Measurements from ENCODE around the gene HNRNPLL.
"Not testable (repeated sequence)": the region's sequence is repeated elsewhere in the genome, so short reads cannot be mapped to it uniquely, and the experiment has no call there.

Gene HNRNPLL

DNA sequence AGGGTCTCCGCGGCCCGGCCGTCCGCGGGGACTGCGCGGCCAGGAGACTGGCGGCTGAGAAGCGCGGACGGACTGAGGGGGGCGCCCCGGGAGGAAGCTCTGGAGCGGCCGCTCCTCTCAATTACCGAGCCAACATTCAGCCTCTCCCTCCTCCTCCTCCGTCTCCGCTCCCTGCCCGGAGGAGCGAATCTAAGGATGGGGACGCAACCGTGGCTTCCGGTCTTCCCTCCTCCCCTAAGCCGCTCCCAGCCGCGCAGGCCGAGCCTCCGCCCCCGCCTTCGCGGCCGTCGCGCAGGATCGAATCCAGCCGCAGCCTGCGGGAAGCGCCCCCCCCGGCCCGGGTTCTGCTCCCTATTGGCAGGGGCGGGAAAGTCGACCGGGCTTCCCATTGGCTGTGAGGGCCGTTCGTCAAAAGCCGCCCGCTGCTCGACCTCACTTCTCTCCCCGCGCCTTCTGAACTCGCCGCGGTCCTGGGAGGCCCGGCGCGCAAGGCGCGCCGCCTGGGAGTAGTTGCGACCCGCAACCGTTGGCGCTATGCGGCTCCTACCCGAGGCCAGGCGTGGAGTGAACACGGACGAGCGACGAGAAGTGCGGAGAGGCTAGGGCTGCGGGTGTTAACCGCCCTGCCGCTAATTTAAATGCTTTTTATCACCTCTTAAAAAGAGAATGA is at the start of gene HNRNPLL:
TSS of gene HNRNPLL (minus strand) at position 197 of the 670 bp plus-strand sequence. CDS start 302 bp downstream, outside the sequence.
- in situ Hi-C loops (cut with HindIII; ENCODE audit: low sequenced_read_pairs) = no loop called here

DNA sequence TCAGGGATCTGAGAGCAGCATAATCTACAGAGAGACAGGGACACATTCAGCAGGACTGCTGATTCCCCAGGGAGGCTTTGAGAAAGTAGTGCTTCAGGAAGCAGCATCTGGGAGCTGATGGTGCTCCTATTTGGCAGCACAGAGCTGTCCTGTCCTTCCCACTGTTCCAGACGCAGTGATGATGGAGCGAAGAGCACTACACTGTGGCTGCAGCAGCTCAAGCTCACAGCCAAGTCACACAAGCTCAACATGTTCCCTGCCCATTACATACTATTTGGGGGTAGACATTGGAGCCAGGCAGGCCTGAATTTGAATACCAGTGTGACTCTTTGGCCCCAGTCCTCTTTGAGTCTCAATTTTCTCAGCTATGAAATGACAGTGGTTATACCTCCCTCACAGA is 48.0 kb upstream of the HNRNPLL start:
- in situ Hi-C loops (cut with HindIII; ENCODE audit: low sequenced_read_pairs) = no loop called here

DNA sequence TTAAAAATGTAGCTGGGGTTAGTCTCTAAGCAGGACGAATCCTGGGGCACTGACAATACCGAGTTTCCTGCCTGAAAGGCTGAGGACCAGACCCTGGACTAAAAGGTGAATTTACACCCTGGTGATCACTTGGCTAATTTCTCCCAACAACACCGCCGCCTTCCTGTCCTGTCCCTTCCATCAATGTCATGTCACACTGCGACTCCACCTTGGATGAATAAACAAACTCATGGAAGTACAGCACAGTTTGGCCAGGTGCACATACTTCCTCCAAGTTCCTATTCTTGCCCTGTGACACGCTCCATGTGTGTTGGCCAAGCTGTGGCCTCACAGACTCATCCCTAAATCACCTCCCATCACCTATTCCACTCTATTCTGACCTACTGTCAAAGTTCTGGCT is 47.3 kb upstream of the HNRNPLL start:
- in situ Hi-C loops (cut with HindIII; ENCODE audit: low sequenced_read_pairs) = no loop called here

DNA sequence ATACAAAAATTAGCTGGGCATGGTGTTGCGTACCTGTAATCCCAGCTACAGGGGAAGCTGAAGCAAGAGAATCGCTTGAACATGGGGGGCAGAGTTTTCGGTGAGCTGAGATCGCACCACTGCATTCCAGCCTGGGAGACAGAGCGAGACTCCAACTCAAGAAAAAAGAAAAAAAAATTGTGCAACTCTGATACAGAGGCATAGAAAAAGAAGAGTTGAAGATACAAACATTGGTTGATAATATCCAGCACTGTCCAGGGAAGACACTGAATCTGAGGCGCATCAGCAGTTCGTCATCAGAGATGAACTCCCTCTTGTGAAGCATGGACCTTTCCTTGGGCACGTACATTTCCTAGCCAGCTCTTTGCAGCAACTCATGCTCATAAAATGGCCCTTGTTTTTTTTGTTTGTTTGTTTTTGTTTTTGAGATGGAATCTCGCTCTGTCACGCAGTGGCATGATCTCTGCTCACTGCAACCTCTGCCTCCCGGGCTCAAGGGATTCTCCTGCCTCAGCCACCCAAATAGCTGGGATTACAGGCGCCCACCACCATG is 46.5 kb upstream of the HNRNPLL start:
- in situ Hi-C loops (cut with HindIII; ENCODE audit: low sequenced_read_pairs) = no loop called here

DNA sequence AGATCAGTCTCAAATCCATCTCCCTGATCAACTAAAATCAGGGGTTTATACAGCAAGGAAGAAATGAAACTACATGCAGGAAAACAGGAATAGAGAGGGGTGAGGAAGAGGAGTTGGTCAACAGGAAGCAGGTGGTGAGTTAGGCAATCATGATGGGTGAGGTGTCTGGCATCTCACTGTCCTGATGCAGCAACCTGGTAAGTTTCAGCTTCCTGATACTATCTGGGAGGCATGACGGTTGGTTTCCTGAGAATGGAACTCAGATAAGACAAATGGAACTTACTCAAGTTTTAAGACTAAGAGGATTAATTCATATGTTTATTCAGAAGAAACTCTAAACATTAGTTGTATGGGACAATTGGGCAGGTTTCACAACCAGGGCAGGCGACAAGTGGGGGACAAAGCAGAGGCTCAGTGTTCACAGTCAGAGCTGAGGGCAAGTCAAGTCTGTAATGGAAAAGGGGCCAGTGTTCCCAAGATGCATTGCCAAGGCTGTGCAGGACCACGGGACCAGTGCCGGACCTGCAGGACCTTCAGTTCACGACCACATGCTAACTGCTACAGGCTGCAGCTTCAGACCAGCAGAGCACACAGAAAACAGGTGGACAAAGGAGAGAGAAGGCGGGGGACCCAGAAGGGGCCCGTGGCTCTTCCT is 45.5 kb upstream of the HNRNPLL start:
- in situ Hi-C loops (cut with HindIII; ENCODE audit: low sequenced_read_pairs) = no loop called here

DNA sequence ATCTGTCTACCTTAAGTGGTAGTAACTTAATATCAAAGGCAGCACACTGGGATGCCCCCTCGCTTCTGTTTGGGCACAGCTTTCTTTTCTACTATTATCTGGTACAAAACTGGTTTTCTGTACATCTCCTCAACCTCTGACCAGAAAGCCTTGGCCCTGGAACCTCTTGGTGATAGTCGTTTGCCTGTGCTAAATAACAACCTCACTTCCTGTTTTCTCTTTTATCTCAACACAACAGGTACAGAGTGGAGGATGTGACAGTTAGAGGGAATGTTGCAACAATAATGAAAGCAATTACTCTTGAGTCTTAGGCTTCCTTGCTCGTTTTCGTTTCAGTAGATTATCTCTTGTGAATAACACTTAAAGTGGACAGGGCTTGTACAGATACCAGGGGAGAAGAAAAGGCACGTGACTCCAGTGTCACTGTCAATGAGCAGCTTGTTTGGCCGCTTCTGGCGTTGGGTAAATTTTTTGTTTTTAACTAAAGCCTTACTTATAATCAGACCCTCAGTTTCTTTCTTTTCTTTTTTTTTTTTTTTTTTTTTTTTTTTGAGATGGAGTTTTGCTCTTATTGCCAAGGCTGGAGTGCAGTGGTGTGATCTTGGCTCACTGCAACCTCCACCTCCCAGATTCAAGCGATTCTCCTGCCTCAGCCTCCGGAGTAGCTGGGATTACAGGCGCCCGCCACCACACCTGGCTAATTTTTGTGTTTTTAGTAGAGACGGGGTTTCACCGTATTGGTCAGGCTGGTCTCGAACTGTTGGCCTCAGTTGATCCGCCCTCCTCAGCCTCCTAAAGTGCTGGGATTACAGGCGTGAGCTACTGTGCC is 41.2 kb upstream of the HNRNPLL start:
- in situ Hi-C loops (cut with HindIII; ENCODE audit: low sequenced_read_pairs) = not testable (repeated sequence)

DNA sequence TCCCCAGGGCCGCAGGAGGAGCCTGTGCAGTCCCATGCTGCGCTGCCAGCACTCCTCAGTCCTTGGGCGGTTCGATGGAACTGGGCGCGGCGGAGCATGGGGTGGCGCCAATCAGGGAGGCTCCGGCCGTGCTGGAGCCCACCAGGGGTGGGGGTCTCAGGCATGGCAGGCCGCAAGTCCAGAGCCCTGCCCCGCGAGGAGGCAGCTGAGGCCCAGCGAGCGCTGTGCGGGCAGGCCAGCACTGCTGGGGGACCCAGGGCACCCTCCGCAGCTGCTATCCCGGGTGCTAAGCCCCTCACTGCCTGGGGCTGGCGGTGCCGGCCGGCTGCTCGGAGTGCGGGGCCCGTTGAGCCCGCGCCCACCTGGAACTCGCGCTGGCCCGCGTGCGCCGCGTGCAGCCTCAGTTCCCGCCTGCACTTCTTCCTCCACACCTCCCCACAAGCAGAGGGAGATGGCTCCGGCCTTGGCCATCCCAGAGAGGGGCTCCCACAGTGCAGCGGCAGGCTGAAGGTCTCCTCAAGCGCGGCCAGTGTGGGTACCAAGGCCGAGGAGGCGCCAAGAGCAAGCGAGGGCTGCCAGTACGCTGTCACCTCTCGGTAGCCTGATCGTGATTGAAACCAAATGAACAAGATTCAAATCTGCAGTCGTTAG is 40.4 kb upstream of the HNRNPLL start:
- in situ Hi-C loops (cut with HindIII; ENCODE audit: low sequenced_read_pairs) = no loop called here

DNA sequence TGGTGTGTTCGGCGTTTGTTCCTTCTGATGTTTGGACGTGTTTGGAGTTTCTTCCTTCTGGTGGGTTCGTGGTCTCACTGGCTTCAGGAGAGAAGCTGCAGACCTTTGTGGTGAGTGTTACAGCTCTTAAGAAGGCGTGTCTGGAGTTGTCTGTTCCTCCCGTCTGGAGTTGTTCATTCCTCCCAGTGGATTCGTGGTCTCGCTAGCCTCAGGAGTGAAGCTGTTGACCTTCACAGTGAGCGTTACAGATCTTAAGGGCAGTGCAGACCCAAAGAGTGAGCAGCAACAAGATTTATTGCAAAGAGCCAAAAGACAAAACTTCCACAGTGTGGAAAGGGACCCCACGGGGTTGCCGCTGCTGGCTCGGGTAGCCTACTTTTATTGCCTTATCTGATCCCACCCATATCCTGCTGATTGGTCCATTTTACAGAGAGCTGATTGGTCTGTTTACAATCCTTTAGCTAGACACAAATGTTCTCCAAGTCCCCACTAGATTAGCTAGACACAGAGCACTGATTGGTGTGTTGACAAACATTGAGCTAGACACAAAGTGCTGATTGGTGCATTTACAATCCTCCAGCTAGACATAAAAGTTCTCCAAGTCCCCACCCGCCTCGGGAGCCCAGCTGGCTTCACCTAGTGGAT is 39.8 kb upstream of the HNRNPLL start:
- in situ Hi-C loops (cut with HindIII; ENCODE audit: low sequenced_read_pairs) = not testable (repeated sequence)

DNA sequence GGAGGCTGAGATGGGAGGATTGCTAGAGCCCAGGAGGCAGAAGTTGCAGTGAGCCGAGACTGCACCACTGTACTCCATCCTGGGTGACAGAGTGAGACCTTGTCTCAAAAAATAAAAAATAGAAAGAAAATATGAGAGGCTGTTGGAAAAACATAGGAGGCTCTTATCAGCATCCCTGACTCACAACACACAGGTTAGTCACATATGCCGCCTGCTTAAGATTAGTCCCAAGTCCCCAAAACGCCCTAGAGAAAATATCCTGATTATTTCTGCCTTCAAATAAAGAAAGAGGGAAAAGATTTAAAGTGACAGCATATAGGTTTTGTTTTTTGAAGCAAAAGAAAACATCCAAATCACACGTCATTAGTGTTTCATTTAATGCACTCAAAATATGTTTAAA is 33.3 kb upstream of the HNRNPLL start:
- in situ Hi-C loops (cut with HindIII; ENCODE audit: low sequenced_read_pairs) = no loop called here

DNA sequence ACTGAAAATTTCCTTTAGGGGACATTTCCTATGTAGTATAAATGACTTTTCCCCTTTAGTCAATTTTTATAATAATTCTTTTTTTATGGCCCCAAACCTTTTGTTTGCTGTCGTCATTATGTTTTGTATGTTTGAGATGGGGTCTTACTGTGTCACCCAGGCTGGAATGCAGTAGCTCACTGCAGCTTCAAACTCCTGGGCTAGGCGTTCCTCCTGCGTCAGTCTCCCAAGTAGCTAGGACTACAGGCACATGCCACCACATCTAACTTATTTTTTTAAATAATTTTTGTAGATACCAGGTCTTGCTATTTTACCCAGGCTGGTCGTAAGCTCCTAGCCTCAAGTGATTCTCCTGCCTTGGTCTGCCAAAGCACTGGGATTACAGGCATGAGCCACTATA is 32.4 kb upstream of the HNRNPLL start:
- in situ Hi-C loops (cut with HindIII; ENCODE audit: low sequenced_read_pairs) = no loop called here

DNA sequence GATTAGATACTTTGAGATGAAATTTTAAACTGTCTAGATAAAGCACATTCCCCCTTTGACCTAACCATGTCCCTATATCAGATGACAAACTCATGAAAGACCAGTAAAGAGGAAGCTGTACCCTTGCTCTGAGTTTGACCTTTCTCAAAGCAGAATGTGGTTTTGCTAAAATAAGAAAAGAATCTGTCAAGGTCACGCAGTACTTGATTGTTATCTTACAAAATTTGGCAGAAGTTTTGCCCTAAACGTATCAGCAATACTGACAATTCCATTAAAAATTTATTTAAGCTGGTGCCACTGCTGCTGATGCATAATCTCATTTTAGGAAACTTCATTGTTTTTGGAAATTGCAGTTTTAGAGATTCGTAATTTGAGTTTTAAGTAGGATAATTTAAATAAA is 32.0 kb upstream of the HNRNPLL start:
- in situ Hi-C loops (cut with HindIII; ENCODE audit: low sequenced_read_pairs) = no loop called here

DNA sequence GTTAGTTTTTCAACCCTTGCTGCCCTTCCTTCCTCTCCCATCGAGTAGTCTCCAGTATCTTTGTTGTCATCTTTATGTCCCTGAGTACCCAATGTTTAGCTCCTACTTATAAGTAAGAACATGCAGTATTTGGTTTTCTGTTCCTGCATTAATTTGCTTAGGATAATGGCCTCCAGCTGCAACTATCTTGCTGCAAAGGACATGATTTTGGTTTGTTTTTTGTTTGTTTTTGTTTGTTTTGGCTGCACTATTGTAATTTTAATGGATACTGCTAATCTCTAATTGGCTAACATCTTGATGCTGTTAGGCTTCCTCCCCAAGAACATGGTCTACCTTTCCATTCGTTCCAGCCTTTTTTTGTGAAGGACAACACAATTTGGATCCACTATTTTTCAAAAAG is 31.2 kb upstream of the HNRNPLL start:
- in situ Hi-C loops (cut with HindIII; ENCODE audit: low sequenced_read_pairs) = no loop called here

DNA sequence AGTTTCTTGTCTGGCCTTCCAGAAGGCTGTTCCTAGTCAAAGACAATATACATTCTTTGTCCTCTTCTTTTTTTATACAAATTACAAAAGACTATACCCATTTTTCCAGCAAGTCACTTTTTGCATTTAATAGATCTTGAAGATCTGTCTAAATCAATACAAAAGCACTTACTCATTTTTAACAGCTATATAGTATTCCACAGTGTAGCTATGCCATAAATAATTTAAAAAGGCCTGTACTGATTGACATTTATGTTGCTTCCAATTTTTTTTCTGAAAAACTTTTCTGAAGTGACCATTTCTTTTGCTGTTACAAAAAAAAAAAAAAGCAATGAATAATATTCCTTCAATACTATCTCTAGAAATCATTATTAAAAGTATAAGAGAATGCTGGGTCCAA is 30.3 kb upstream of the HNRNPLL start:
- in situ Hi-C loops (cut with HindIII; ENCODE audit: low sequenced_read_pairs) = no loop called here

DNA sequence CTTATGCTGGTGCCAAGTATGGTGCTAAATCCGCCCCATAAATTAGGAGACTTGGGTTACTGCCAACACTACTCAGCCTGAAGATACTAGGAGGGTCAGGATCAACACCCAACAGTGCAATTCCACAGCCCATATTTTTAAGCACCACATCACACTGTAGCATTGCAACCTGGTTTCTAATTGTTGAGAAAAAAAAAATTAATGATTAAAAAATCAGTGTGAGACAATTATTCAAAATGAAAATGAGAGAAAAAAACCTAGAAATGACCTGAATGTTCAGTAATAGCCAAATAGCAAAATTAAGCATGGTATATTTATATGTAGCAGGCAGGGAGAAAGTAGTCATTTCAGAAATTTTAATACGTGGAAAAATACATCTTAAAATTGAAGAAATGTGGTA is 29.2 kb upstream of the HNRNPLL start:
- in situ Hi-C loops (cut with HindIII; ENCODE audit: low sequenced_read_pairs) = no loop called here

DNA sequence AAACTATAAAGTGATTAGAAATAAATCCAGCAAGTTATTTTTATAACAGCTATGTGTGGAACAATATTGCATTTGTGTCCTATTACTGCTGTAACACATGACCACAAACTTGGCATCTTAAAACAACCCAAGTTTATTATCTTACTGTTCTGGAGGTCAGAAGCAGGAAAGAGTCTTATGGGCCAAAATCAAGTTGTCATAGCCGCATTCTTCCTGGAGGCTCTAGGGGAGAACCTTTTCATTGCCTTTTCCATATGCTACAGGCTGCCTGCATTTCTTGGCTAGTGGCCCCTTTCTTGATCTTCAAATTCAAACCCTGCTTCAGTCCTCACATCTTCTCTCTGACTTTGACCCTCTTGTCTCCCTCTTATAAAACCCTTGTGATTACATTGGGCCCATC is 27.0 kb upstream of the HNRNPLL start:
- in situ Hi-C loops (cut with HindIII; ENCODE audit: low sequenced_read_pairs) = no loop called here

DNA sequence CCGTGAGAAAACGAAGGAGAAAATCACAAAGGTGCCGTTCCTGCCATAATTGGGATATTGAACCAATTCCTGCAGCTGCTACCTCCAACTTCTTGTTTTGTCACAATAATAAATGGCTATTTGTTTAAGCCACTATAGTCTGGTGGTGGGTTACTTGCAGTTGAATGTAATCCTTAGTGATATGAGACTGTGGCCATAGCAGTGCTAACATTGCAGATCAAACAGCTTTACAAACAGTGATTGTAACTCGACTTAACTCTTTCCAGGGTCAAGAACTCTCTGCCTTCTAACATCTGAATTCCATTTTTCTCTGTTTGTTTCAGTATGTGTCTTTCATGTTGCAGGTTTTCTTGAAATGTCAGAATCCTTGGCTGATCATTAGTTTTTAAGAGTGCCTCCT is 24.7 kb upstream of the HNRNPLL start:
- in situ Hi-C loops (cut with HindIII; ENCODE audit: low sequenced_read_pairs) = no loop called here

DNA sequence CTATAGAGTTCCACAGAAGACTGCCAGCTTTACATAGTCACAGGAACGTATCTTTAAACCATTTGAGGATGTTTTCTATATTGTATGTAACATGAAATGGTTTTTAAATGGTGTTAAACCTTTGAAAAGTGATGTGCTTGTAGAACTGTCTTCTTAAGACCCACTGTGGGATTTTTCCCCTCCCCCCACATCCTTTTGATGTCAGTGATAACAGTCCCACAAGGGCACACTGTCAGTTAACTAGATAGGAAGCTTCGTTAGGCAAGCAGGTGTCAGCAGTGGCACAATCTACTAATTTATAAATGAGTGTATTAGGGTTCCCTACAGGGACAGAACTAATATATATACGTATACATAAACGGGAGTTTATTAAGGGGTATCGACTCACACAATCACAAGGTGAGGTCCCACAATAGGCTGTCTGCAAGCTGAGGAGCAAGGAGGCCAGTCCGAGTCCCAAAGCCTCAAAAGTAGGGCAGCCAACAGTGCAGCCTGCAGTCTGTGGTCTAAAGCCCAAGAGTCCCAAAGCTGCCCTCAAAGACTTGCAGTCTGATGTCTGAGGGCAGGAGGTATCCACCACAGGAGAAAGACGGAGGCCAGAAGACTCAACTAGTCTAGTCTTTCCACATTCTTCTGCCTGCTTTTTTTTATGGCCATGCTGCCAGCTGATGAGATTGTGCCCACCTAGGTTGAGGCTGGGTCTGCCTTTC is 23.8 kb upstream of the HNRNPLL start:
- in situ Hi-C loops (cut with HindIII; ENCODE audit: low sequenced_read_pairs) = no loop called here

DNA sequence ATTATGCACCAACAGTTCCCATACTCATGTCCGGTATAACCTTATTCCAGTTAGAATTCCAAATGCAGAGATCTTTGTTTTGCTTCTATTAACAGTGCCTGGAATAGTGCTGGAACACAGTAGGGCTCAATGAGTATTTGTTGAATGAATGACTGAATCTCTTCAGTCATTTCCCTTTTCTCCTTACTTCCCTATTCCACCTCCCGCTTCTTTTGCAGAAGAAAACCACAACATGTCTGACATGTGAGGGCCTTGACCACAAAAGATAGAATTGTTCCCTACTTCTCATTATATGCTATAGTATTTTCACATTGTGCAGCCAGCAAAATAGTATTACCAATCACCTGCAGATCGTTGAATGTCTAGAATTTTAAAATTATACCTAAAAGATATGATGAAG is 19.5 kb upstream of the HNRNPLL start:
- in situ Hi-C loops (cut with HindIII; ENCODE audit: low sequenced_read_pairs) = no loop called here

DNA sequence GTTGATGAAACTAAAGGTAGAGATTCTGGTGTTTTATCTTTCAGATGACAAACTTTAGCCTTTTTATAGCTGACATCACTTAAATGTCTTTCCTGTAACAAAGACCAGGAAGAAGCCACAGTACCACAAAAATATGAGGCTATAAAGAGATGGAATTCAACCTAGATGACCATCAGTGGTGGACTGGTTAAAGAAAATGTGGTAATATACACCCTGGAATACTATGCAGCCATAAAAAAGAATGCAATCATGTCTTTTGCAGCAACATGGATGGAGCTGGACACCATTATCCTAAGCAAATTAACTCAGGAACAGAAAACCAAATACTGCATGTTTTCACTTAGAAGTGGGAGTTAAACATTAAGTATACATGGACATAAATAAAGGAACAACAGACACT is 18.3 kb upstream of the HNRNPLL start:
- in situ Hi-C loops (cut with HindIII; ENCODE audit: low sequenced_read_pairs) = no loop called here
